Fibroblast of gingiva (primary cell): Measurements from ENCODE around the gene SUSD2.
"Not testable (repeated sequence)": the region's sequence is repeated elsewhere in the genome, so short reads cannot be mapped to it uniquely, and the experiment has no call there.

Source experiments
- DNase-seq: peaks from one replicate; pipeline ENCODE4 v3.0.0-alpha.2; 2011; ENCODE audit warnings: low read depth

The SUSD2 gene

GRCh38 chr22:24181088-24181995 is at the start of gene SUSD2:
Gene SUSD2 (plus strand): TSS chr22:24181487. CDS start chr22:24181520, 33 bp downstream.
- no peak for DNase-seq

GRCh38 chr22:24133187-24133965 is 47.9 kb upstream of the SUSD2 start:
- no peak for DNase-seq

GRCh38 chr22:24134090-24134846 is 47.0 kb upstream of the SUSD2 start:
- no peak for DNase-seq

- DNase-seq: not testable (repeated sequence)
Observed at GRCh38 chr22:24136533-24136932, 44.8 kb upstream of the SUSD2 start.

- DNase-seq: peak; percentile 82
Observed at GRCh38 chr22:24137595-24137994, 43.7 kb upstream of the SUSD2 start.

- no peak for DNase-seq
Observed at GRCh38 chr22:24138649-24139420, 42.5 kb upstream of the SUSD2 start.

GRCh38 chr22:24140357-24140756 is 40.9 kb upstream of the SUSD2 start:
- DNase-seq: no peak

- no peak for DNase-seq
Observed at GRCh38 chr22:24141586-24141985, 39.7 kb upstream of the SUSD2 start.

- DNase-seq: no peak
Observed at GRCh38 chr22:24142241-24142640, 39.0 kb upstream of the SUSD2 start.

- no peak for DNase-seq
Observed at GRCh38 chr22:24142831-24143230, 38.5 kb upstream of the SUSD2 start.

GRCh38 chr22:24144056-24144777 is 37.1 kb upstream of the SUSD2 start:
- DNase-seq: no peak

- DNase-seq: no peak
Observed at GRCh38 chr22:24144778-24145085, 36.6 kb upstream of the SUSD2 start.

GRCh38 chr22:24145446-24146193 is 35.7 kb upstream of the SUSD2 start:
- DNase-seq: no peak

- peak; percentile 84 for DNase-seq
Observed at GRCh38 chr22:24146194-24146616, 35.1 kb upstream of the SUSD2 start.

- peak; percentile 86 for DNase-seq
Observed at GRCh38 chr22:24146791-24147353, 34.4 kb upstream of the SUSD2 start.

GRCh38 chr22:24147666-24148065 is 33.6 kb upstream of the SUSD2 start:
- DNase-seq: no peak

- DNase-seq: peak; percentile 26
Observed at GRCh38 chr22:24148266-24149197, 32.8 kb upstream of the SUSD2 start.

- DNase-seq: no peak
Observed at GRCh38 chr22:24149198-24149590, 32.1 kb upstream of the SUSD2 start.

GRCh38 chr22:24153353-24153752 is 27.9 kb upstream of the SUSD2 start:
- DNase-seq: peak; percentile 21
